HepG2 (cell line): ENCODE results near the gene ZNF17. TPM values are rescaled to one million over a fixed set of nuclear protein-coding genes. Genes with fewer than 3 reads are reported as not detected.

Source experiments
- ATAC-seq: fragments of 200-7000 bp; cut with Tn5 transposase; 3 replicates; pipeline ENCODE4 v1.9.1; 2020; ENCODE audit warnings: mild to moderate bottlenecking, moderate library complexity
- BruUV-seq: library from RNA; stranded (reverse); fragments of 400-500 nt; replicated peaks from 2 replicates; lab custom pipeline; 2021; lab: Mats Ljungman, UMichigan
- CTCF ChIA-PET: fragments of 300-600 bp; formaldehyde crosslinking; extraction: SDS; loops from one replicate; lab custom pipeline; 2021; ENCODE audit warnings: low total read pairs, inconsistent platforms, low intra/inter-chr PET ratio; lab: Yijun Ruan, JAX
- POLR2A ChIA-PET: fragments of 350-600 bp; sonication (Branson Sonifier 250); formaldehyde crosslinking; loops from one replicate; lab custom pipeline; 2020; ENCODE audit warnings: antibody characterized with exemption, inconsistent platforms; lab: Yijun Ruan, JAX
- DNase-seq: peaks from one replicate; pipeline ENCODE4 v3.0.0-alpha.2; 2015; ENCODE audit warnings: low spot score
- FAIRE-seq: peaks from 3 replicates; lab custom pipeline; 2011; peaks lifted over from hg19 to GRCh38; lab: Jason Lieb, UNC
- H2AFZ ChIP-seq: one replicate; pipeline ENCODE4 v1.6.1; 2011; ENCODE audit warnings: low read length, inconsistent platforms
- H3K27ac ChIP-seq: fragments of 300-600 bp; 3 replicates; pipeline ENCODE4 v1.8.0; 2011; ENCODE audit warnings: mixed run types, mild to moderate bottlenecking, mixed read lengths, low read length, inconsistent platforms; ENCODE audit not compliant: insufficient read depth; ENCODE audit errors: extremely low read length
- H3K27me3 ChIP-seq, 2 experiments: fragments of 200-600 bp in 1 of 2; 2 replicates in 1 of 2; 3 replicates in 1 of 2; pipeline versions ENCODE4 v1.6.0 to v1.8.0; 2011; ENCODE audit warnings: low read length in 2 of 2, mild to moderate bottlenecking in 2 of 2, moderate library complexity in 2 of 2, inconsistent platforms in 1 of 2; ENCODE audit not compliant: insufficient read depth in 2 of 2, control insufficient read depth in 1 of 2
- H3K36me3 ChIP-seq, 2 experiments: fragments of 200-600 bp in 1 of 2; replicated peaks in 1 of 2; 2 replicates in 1 of 2; 3 replicates in 1 of 2; pipeline versions ENCODE4 v1.5.1 to v1.8.0; 2011; ENCODE audit warnings: low read length in 2 of 2, inconsistent platforms in 1 of 2; ENCODE audit not compliant: insufficient read depth in 2 of 2, control insufficient read depth in 1 of 2
- H3K4me1 ChIP-seq: 2 replicates; pipeline ENCODE4 v1.5.1; 2012; ENCODE audit warnings: low read length, inconsistent platforms; ENCODE audit not compliant: insufficient read depth
- H3K4me2 ChIP-seq: 2 replicates; pipeline ENCODE4 v1.6.0; 2011; ENCODE audit warnings: low read depth, low read length, inconsistent platforms
- H3K4me3 ChIP-seq, 3 experiments: fragments of 200-600 bp in 1 of 3; sonication (generic), shearing (Covaris generic) in 1 of 3; replicated peaks in 1 of 3; 2 replicates each; pipeline ENCODE4 v1.5.1; 2011 to 2016; ENCODE audit warnings: low read length in 3 of 3, inconsistent platforms in 2 of 3, low read depth in 2 of 3, mild to moderate bottlenecking in 2 of 3, control low read depth in 1 of 3, mixed read lengths in 1 of 3; ENCODE audit not compliant: insufficient read depth in 1 of 3
- H3K79me2 ChIP-seq: one replicate; pipeline ENCODE4 v1.6.1; 2011; ENCODE audit warnings: low read length, inconsistent platforms; ENCODE audit not compliant: insufficient read depth
- H3K9ac ChIP-seq: 2 replicates; pipeline ENCODE4 v1.6.0; 2011; ENCODE audit warnings: mild to moderate bottlenecking, low read depth, low read length, inconsistent platforms; ENCODE audit not compliant: insufficient read depth
- H3K9me3 ChIP-seq: 2 replicates; pipeline ENCODE4 v1.5.1; 2012; ENCODE audit warnings: mild to moderate bottlenecking, low read length
- H4K20me1 ChIP-seq: 2 replicates; pipeline ENCODE4 v1.6.0; 2011; ENCODE audit warnings: inconsistent platforms, mild to moderate bottlenecking, low read length, moderate library complexity; ENCODE audit not compliant: insufficient read depth
- BRCA1 ChIP-seq: sonication (generic); formaldehyde crosslinking; IDR thresholded peaks from 2 replicates; pipeline ENCODE4 v1.4.0; 2020; ENCODE audit warnings: missing genetic modification reagents
- CTCF ChIP-seq: sonication (generic); formaldehyde crosslinking; IDR thresholded peaks from 2 replicates; pipeline ENCODE4 v1.5.0; 2020; ENCODE audit warnings: mild to moderate bottlenecking, missing genetic modification reagents, moderate library complexity
- PHF8 ChIP-seq: sonication (generic); formaldehyde crosslinking; IDR thresholded peaks from 2 replicates; pipeline ENCODE4 v1.5.0; 2020; ENCODE audit warnings: missing genetic modification reagents
- RXRB ChIP-seq: IDR thresholded peaks from 2 replicates; pipeline ENCODE4 v1.6.1; 2016; ENCODE audit warnings: borderline replicate concordance, missing genetic modification reagents, missing compliant biosample characterization
- SMC3 ChIP-seq: IDR thresholded peaks from 2 replicates; pipeline ENCODE4 v1.6.1; 2011; ENCODE audit warnings: low read length, improper control_type of control experiment
- SNAPC4 ChIP-seq: sonication (generic); formaldehyde crosslinking; IDR thresholded peaks from 2 replicates; pipeline ENCODE4 v1.4.0; 2020; ENCODE audit warnings: mild to moderate bottlenecking, missing genetic modification reagents
- UBTF ChIP-seq: sonication (generic); formaldehyde crosslinking; IDR thresholded peaks from 2 replicates; pipeline ENCODE4 v1.4.0; 2020; ENCODE audit warnings: mild to moderate bottlenecking, missing genetic modification reagents
- WIZ ChIP-seq: sonication (generic); formaldehyde crosslinking; IDR thresholded peaks from 2 replicates; pipeline ENCODE4 v1.5.1; 2020; ENCODE audit warnings: mild to moderate bottlenecking, missing genetic modification reagents
- ZBTB33 ChIP-seq: sonication (generic); formaldehyde crosslinking; IDR thresholded peaks from 2 replicates; pipeline ENCODE4 v1.4.0; 2020; ENCODE audit warnings: missing genetic modification reagents
- ZBTB7B ChIP-seq: sonication (generic); formaldehyde crosslinking; IDR thresholded peaks from 2 replicates; pipeline ENCODE4 v1.4.0; 2020; ENCODE audit warnings: missing genetic modification reagents
- ZNF143 ChIP-seq: sonication (generic); formaldehyde crosslinking; IDR thresholded peaks from 2 replicates; pipeline ENCODE4 v1.4.0; 2020; ENCODE audit warnings: missing genetic modification reagents
- ZNF782 ChIP-seq: sonication (generic); formaldehyde crosslinking; IDR thresholded peaks from 2 replicates; pipeline ENCODE4 v1.4.0; 2020; ENCODE audit warnings: missing genetic modification reagents, mild to moderate bottlenecking, borderline replicate concordance
- WGBS: methylation state at CpG from one replicate; pipeline ENCODE4 v1.1.6; 2017; ENCODE audit warnings: low lambda C conversion rate; 5-methylcytosine and 5-hydroxymethylcytosine counted together
- in situ Hi-C: cut with HindIII; loops from 2 replicates; pipeline ENCODE4 v1.10.0; 2017; ENCODE audit warnings: low pct_unique_long_range_greater_than_20kb; ENCODE audit not compliant: extremely low pct_ligation_motif_present
- intact Hi-C: fragments of 100-400 bp; cut with micrococcal nuclease; formaldehyde crosslinking; loops from one replicate; pipeline ENCODE4 v1.10.0; 2022; ENCODE audit not compliant: unreplicated experiment
- polyA plus RNA-seq, 8 experiments: library from polyadenylated mRNA; depleted of rRNA in 3 of 8; stranded (reverse) in 7 of 8; unstranded in 1 of 8; fragments of >200 nt; fragmentation: Illumina TruSeq in 4 of 8; extraction: Trizol in 4 of 8; gene quantifications; 2 replicates each; pipeline versions ENCODE4 v1.2.1 to v1.2.3, GENCODE V29; 2011 to 2016; ENCODE audit warnings: low read depth in 4 of 8, missing spikeins in 1 of 8, mixed read lengths in 1 of 8; ENCODE audit not compliant: insufficient read depth in 1 of 8
- total RNA-seq, 5 experiments: library from RNA; depleted of rRNA; stranded (reverse); fragments of >200 nt; fragmentation: Illumina TruSeq; extraction: Trizol; gene quantifications; 2 replicates each; pipeline ENCODE4 v1.2.3, GENCODE V29; 2016; ENCODE audit warnings: low read depth in 1 of 5

ZNF17 gene
- total and polyA plus RNA-seq, 2 of the 13 experiments (the other 11 are each of a cell fraction or from before 2014, with no cell fraction given) = 3.7 to 10.1 TPM

- no peaks in the 10 kb centered on the region for H3K9me3 ChIP-seq
- BruUV-seq = no TSS peak
- H3K4me2 ChIP-seq = peak overlapping the region; percentile 71
- H3K36me3 ChIP-seq = no peaks in the 10 kb centered on the region
- WGBS = 7% methylated on average over 8 of the region's 8 CpGs
- H3K4me1 ChIP-seq = peaks cover 41% of the 10 kb centered on the region
- DNase-seq = peak; percentile 65
- H3K27ac ChIP-seq = no peak overlapping the region
- peak; percentile 67 for FAIRE-seq
- H2AFZ ChIP-seq = no peak overlapping the region
- in situ Hi-C loops (no loop called here), intact Hi-C loops (loop anchor here (1.0 to 10.0 kb wide), 3 partner anchors 28 to 302 kb away; partner anchors contain the start of genes ZNF211 and ZNF749)
- no peak overlapping the region for H3K9ac ChIP-seq
- H4K20me1 ChIP-seq = no peaks in the 10 kb centered on the region
- ATAC-seq = peak; percentile 80
- H3K27me3 ChIP-seq = no peaks in the 10 kb centered on the region
- CTCF ChIA-PET = no interaction called here
- H3K4me3 ChIP-seq = no peak overlapping the region; a peak in 1 of 6 replicates
- H3K79me2 ChIP-seq = peaks cover 6% of the 10 kb centered on the region
- POLR2A ChIA-PET = interaction anchor here (0.9 kb wide), 1 partner anchor 17 kb away, joined by 3 read pairs; the partner anchor contains the start of gene ZNF548
- TF ChIP-seq ZNF143 = peak; percentile 62; the same call in 1 of the 2 replicates
- TF ChIP-seq ZNF782 = 0 out of 2 replicates have a peak, but pooled peaks have one; percentile 30
- peak; percentile 81 for TF ChIP-seq SMC3
- TF ChIP-seq SNAPC4 (CRISPR knock-in tag) = no peak
- TF ChIP-seq UBTF (CRISPR knock-in tag) = 0 out of 2 replicates have a peak, but pooled peaks have one; percentile 16
- TF ChIP-seq ZBTB7B = 0 out of 2 replicates have a peak, but pooled peaks have one; percentile 56
- TF ChIP-seq WIZ (CRISPR knock-in tag) = 0 out of 2 replicates have a peak, but pooled peaks have one; percentile 39
- peak; percentile 41; the same call in 1 of the 2 replicates for TF ChIP-seq ZBTB33 (CRISPR knock-in tag)
- 0 out of 2 replicates have a peak, but pooled peaks have one; percentile 16 for TF ChIP-seq PHF8 (CRISPR knock-in tag)
- 0 out of 2 replicates have a peak, but pooled peaks have one; percentile 38 for TF ChIP-seq RXRB (CRISPR knock-in tag)
- TF ChIP-seq CTCF (CRISPR knock-in tag) = peak; percentile 96
- 0 out of 2 replicates have a peak, but pooled peaks have one; percentile 26 for TF ChIP-seq BRCA1 (CRISPR knock-in tag)
These were observed 4.3 kb upstream of the ZNF17 start for GRCh38 chr19:57406516-57407123.
